ENCODE results near the gene IFT25.

The IFT25 gene

GRCh38 chr1:53934170-53934765 lies 11.2 kb downstream of the IFT25 start:
- in situ Hi-C loops (cut with MboI; ENCODE audit: low sequenced_read_pairs) = no loop called here

- in situ Hi-C loops (cut with MboI; ENCODE audit: low sequenced_read_pairs) = no loop called here
Observed at GRCh38 chr1:53931523-53931922, 14.0 kb downstream of the IFT25 start.

GRCh38 chr1:53930932-53931331 lies 14.6 kb downstream of the IFT25 start:
- in situ Hi-C loops (cut with MboI; ENCODE audit: low sequenced_read_pairs) = no loop called here

GRCh38 chr1:53929246-53929960 lies 16.1 kb downstream of the IFT25 start:
- in situ Hi-C loops (cut with MboI; ENCODE audit: low sequenced_read_pairs) = no loop called here

- in situ Hi-C loops (cut with MboI; ENCODE audit: low sequenced_read_pairs) = no loop called here
Observed at GRCh38 chr1:53927376-53927881, 18.1 kb downstream of the IFT25 start.

- in situ Hi-C loops (cut with MboI; ENCODE audit: low sequenced_read_pairs) = no loop called here
Observed at GRCh38 chr1:53919675-53920066, 25.8 kb downstream of the IFT25 start.

GRCh38 chr1:53918343-53918742 lies 27.2 kb downstream of the IFT25 start:
- in situ Hi-C loops (cut with MboI; ENCODE audit: low sequenced_read_pairs) = no loop called here

GRCh38 chr1:53913352-53914033 lies 32.0 kb downstream of the IFT25 start:
- in situ Hi-C loops (cut with MboI; ENCODE audit: low sequenced_read_pairs) = no loop called here

GRCh38 chr1:53911442-53911841 lies 34.1 kb downstream of the IFT25 start:
- in situ Hi-C loops (cut with MboI; ENCODE audit: low sequenced_read_pairs) = no loop called here

- in situ Hi-C loops (cut with MboI; ENCODE audit: low sequenced_read_pairs) = no loop called here
Observed at GRCh38 chr1:53909946-53910345, 35.6 kb downstream of the IFT25 start.

GRCh38 chr1:53906121-53906520 lies 39.4 kb downstream of the IFT25 start:
- in situ Hi-C loops (cut with MboI; ENCODE audit: low sequenced_read_pairs) = no loop called here

GRCh38 chr1:53905509-53905908 lies 40.0 kb downstream of the IFT25 start:
- in situ Hi-C loops (cut with MboI; ENCODE audit: low sequenced_read_pairs) = no loop called here

GRCh38 chr1:53902235-53903138 lies 43.0 kb downstream of the IFT25 start:
- in situ Hi-C loops (cut with MboI; ENCODE audit: low sequenced_read_pairs) = no loop called here

- in situ Hi-C loops (cut with MboI; ENCODE audit: low sequenced_read_pairs) = no loop called here
Observed at GRCh38 chr1:53899708-53900107, 45.8 kb downstream of the IFT25 start.

- in situ Hi-C loops (cut with MboI; ENCODE audit: low sequenced_read_pairs) = no loop called here
Observed at GRCh38 chr1:53899206-53899628, 46.3 kb downstream of the IFT25 start.

- in situ Hi-C loops (cut with MboI; ENCODE audit: low sequenced_read_pairs) = no loop called here
Observed at GRCh38 chr1:53896635-53897229, 48.8 kb downstream of the IFT25 start.

GRCh38 chr1:53895421-53895820 lies 50.1 kb downstream of the IFT25 start:
- in situ Hi-C loops (cut with MboI; ENCODE audit: low sequenced_read_pairs) = no loop called here

- in situ Hi-C loops (cut with MboI; ENCODE audit: low sequenced_read_pairs) = no loop called here
Observed at GRCh38 chr1:53894644-53895043, 50.9 kb downstream of the IFT25 start.

- in situ Hi-C loops (cut with MboI; ENCODE audit: low sequenced_read_pairs) = no loop called here
Observed at GRCh38 chr1:53893999-53894636, 51.4 kb downstream of the IFT25 start, which contains the start of gene DIO1. Gene DIO1 (plus strand): TSS chr1:53894187. CDS start chr1:53894211, 24 bp downstream.

- in situ Hi-C loops (cut with MboI; ENCODE audit: low sequenced_read_pairs) = no loop called here
Observed at GRCh38 chr1:53892911-53893310, 52.6 kb downstream of the IFT25 start.
